ENCODE measurements around the gene TAPT1. TPM values are rescaled to one million over a fixed set of nuclear protein-coding genes. Genes with fewer than 3 reads are reported as not detected.
"Not testable (repeated sequence)": the region's sequence is repeated elsewhere in the genome, so short reads cannot be mapped to it uniquely, and the experiment has no call there.

TAPT1 gene
- total RNA-seq, 2 experiments from 2014 or later: 46.1 TPM

GRCh38 chr4:16168144-16168543, 58.1 kb downstream of the TAPT1 start:
- no peak for ATAC-seq (ENCODE audit: low read depth)
- Mint-ChIP-seq H3K27ac (no peak overlapping the region), H3K27me3 (no peaks in the 10 kb centered on the region), H3K9me3 (no peaks in the 10 kb centered on the region), H3K4me3 (no peak overlapping the region), H3K36me3 (peaks cover 27% of the 10 kb centered on the region), H3K4me1 (no peaks in the 10 kb centered on the region)
- POLR2A ChIA-PET: no interaction called here
- DNase-seq: no peak

- DNase-seq (no peak), ATAC-seq (ENCODE audit: low read depth) (no peak)
- Mint-ChIP-seq H3K4me3 (no peak overlapping the region), H3K4me1 (no peaks in the 10 kb centered on the region), H3K9me3 (no peaks in the 10 kb centered on the region), H3K36me3 (peaks cover 35% of the 10 kb centered on the region), H3K27ac (no peak overlapping the region), H3K27me3 (no peaks in the 10 kb centered on the region)
- POLR2A ChIA-PET: interaction anchor here (0.9 kb wide), 1 partner anchor 8 kb away, joined by 3 read pairs; no protein-coding TSS in a partner anchor
These were observed 60.3 kb downstream of the TAPT1 start for GRCh38 chr4:16165931-16166330.

GRCh38 chr4:16162891-16163290, 63.4 kb downstream of the TAPT1 start:
- DNase-seq (no peak), ATAC-seq (ENCODE audit: low read depth) (no peak)
- Mint-ChIP-seq H3K27ac (no peak overlapping the region), H3K27me3 (no peaks in the 10 kb centered on the region), H3K4me1 (no peaks in the 10 kb centered on the region), H3K4me3 (no peak overlapping the region), H3K36me3 (peaks cover 24% of the 10 kb centered on the region), H3K9me3 (no peaks in the 10 kb centered on the region)
- POLR2A ChIA-PET: interaction anchor here (0.6 kb wide), 1 partner anchor 629 kb away, joined by 3 read pairs; no protein-coding TSS in a partner anchor

GRCh38 chr4:16161851-16162408, 64.3 kb downstream of the TAPT1 start:
- Mint-ChIP-seq H3K27me3 (no peaks in the 10 kb centered on the region), H3K36me3 (peaks cover 22% of the 10 kb centered on the region), H3K4me3 (no peak overlapping the region), H3K27ac (no peak overlapping the region), H3K9me3 (no peaks in the 10 kb centered on the region), H3K4me1 (no peaks in the 10 kb centered on the region)
- DNase-seq (no peak), ATAC-seq (ENCODE audit: low read depth) (no peak)
- POLR2A ChIA-PET: no interaction called here

- H3K27me3 Mint-ChIP-seq: no peaks in the 10 kb centered on the region
- H3K4me3 Mint-ChIP-seq: no peak overlapping the region
- no peak overlapping the region for H3K27ac Mint-ChIP-seq
- DNase-seq (no peak), ATAC-seq (ENCODE audit: low read depth) (no peak)
- no peaks in the 10 kb centered on the region for H3K9me3 Mint-ChIP-seq
- POLR2A ChIA-PET: no interaction called here
- H3K4me1 Mint-ChIP-seq: no peaks in the 10 kb centered on the region
- peaks cover 13% of the 10 kb centered on the region for H3K36me3 Mint-ChIP-seq
These were observed 65.8 kb downstream of the TAPT1 start for GRCh38 chr4:16160457-16160856.

GRCh38 chr4:16159286-16159685, 67.0 kb downstream of the TAPT1 start:
- no peak overlapping the region for H3K27ac Mint-ChIP-seq
- no peak overlapping the region for H3K4me3 Mint-ChIP-seq
- POLR2A ChIA-PET: no interaction called here
- H3K27me3 Mint-ChIP-seq: no peaks in the 10 kb centered on the region
- DNase-seq (no peak), ATAC-seq (ENCODE audit: low read depth) (no peak)
- peaks cover 8% of the 10 kb centered on the region for H3K36me3 Mint-ChIP-seq
- no peaks in the 10 kb centered on the region for H3K9me3 Mint-ChIP-seq
- no peaks in the 10 kb centered on the region for H3K4me1 Mint-ChIP-seq

- Mint-ChIP-seq H3K4me3 (no peak overlapping the region), H3K9me3 (no peaks in the 10 kb centered on the region), H3K27ac (no peak overlapping the region), H3K27me3 (no peaks in the 10 kb centered on the region), H3K4me1 (no peaks in the 10 kb centered on the region), H3K36me3 (peaks cover 8% of the 10 kb centered on the region)
- ATAC-seq (ENCODE audit: low read depth): no peak
- no peak for DNase-seq
- POLR2A ChIA-PET: interaction anchor here (0.9 kb wide), 1 partner anchor 8 kb away, joined by 3 read pairs; no protein-coding TSS in a partner anchor
These were observed 67.8 kb downstream of the TAPT1 start for GRCh38 chr4:16158504-16158852.

GRCh38 chr4:16157609-16158503, 68.4 kb downstream of the TAPT1 start:
- peaks cover 8% of the 10 kb centered on the region for H3K36me3 Mint-ChIP-seq
- no peaks in the 10 kb centered on the region for H3K4me1 Mint-ChIP-seq
- H3K27ac Mint-ChIP-seq: no peak overlapping the region
- H3K9me3 Mint-ChIP-seq: no peaks in the 10 kb centered on the region
- no peaks in the 10 kb centered on the region for H3K27me3 Mint-ChIP-seq
- ATAC-seq (ENCODE audit: low read depth) (no peak), DNase-seq (no peak)
- H3K4me3 Mint-ChIP-seq: no peak overlapping the region
- POLR2A ChIA-PET: interaction anchor here (0.9 kb wide), 1 partner anchor 8 kb away, joined by 3 read pairs; no protein-coding TSS in a partner anchor

- DNase-seq: no peak
- Mint-ChIP-seq H3K27me3 (no peaks in the 10 kb centered on the region), H3K36me3 (no peaks in the 10 kb centered on the region), H3K27ac (no peak overlapping the region), H3K4me3 (no peak overlapping the region), H3K4me1 (no peaks in the 10 kb centered on the region), H3K9me3 (no peaks in the 10 kb centered on the region)
- POLR2A ChIA-PET: no interaction called here
- no peak for ATAC-seq (ENCODE audit: low read depth)
These were observed 70.6 kb downstream of the TAPT1 start for GRCh38 chr4:16155528-16156169.

- no peaks in the 10 kb centered on the region for H3K4me1 Mint-ChIP-seq
- no peaks in the 10 kb centered on the region for H3K36me3 Mint-ChIP-seq
- ATAC-seq (ENCODE audit: low read depth) (no peak), DNase-seq (no peak)
- no peak overlapping the region for H3K4me3 Mint-ChIP-seq
- no peaks in the 10 kb centered on the region for H3K27me3 Mint-ChIP-seq
- POLR2A ChIA-PET: interaction anchor here (0.7 kb wide), 1 partner anchor 41 kb away, joined by 3 read pairs; no protein-coding TSS in a partner anchor
- no peaks in the 10 kb centered on the region for H3K9me3 Mint-ChIP-seq
- no peak overlapping the region for H3K27ac Mint-ChIP-seq
These were observed 71.8 kb downstream of the TAPT1 start for GRCh38 chr4:16154451-16154850.

GRCh38 chr4:16150716-16151115, 75.6 kb downstream of the TAPT1 start:
- no peak overlapping the region for H3K27ac Mint-ChIP-seq
- H3K9me3 Mint-ChIP-seq: peaks cover 4% of the 10 kb centered on the region
- H3K4me1 Mint-ChIP-seq: no peaks in the 10 kb centered on the region
- ATAC-seq (ENCODE audit: low read depth) (no peak), DNase-seq (no peak)
- no peak overlapping the region for H3K4me3 Mint-ChIP-seq
- H3K27me3 Mint-ChIP-seq: no peaks in the 10 kb centered on the region
- POLR2A ChIA-PET: no interaction called here
- H3K36me3 Mint-ChIP-seq: no peaks in the 10 kb centered on the region

- POLR2A ChIA-PET; H3K4me3 Mint-ChIP-seq; H3K27ac Mint-ChIP-seq; ATAC-seq (ENCODE audit: low read depth); H3K4me1 Mint-ChIP-seq; DNase-seq; H3K27me3 Mint-ChIP-seq; H3K36me3 Mint-ChIP-seq: not testable (repeated sequence)
- peaks cover 18% of the 10 kb centered on the region for H3K9me3 Mint-ChIP-seq
These were observed 81.4 kb downstream of the TAPT1 start for GRCh38 chr4:16144913-16145312.

- POLR2A ChIA-PET: no interaction called here
- Mint-ChIP-seq H3K9me3 (peaks cover 18% of the 10 kb centered on the region), H3K4me1 (no peaks in the 10 kb centered on the region), H3K36me3 (no peaks in the 10 kb centered on the region), H3K4me3 (no peak overlapping the region), H3K27ac (no peak overlapping the region), H3K27me3 (peaks cover 2% of the 10 kb centered on the region)
- DNase-seq (no peak), ATAC-seq (ENCODE audit: low read depth) (no peak)
These were observed 83.5 kb downstream of the TAPT1 start for GRCh38 chr4:16142598-16143310.
